HG03521 (cell line): ENCODE results near the gene SDSL.

Source experiments
- ATAC-seq: cut with Tn5 transposase; IDR thresholded peaks from one replicate; pipeline ENCODE4 v1.9.1; 2021; ENCODE audit warnings: mild to moderate bottlenecking, moderate library complexity; ENCODE audit not compliant: unreplicated experiment

SDSL gene

GRCh38 chr12:113445544-113446171 lies 23.5 kb downstream of the SDSL start:
- no peak for ATAC-seq

DNA sequence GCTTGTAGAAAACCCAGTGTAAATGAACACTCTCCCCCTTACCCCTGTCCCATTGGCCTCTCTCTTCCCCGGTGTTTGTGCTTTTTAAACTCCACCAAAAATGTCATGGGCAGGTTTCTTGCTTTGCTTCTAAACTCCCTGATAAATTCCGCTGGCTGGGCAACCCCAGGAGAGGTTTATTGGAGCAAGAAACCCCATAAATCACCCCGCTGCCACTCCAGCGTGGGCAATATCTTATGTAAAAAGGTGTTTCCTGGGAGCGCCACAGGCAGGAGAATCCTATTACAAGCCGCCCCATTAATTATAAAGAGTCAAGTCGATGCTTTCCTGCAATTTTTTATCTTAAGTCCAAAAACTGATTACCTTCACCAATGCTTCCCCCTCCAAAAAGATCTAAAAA lies 26.7 kb downstream of the SDSL start:
- no peak for ATAC-seq

DNA sequence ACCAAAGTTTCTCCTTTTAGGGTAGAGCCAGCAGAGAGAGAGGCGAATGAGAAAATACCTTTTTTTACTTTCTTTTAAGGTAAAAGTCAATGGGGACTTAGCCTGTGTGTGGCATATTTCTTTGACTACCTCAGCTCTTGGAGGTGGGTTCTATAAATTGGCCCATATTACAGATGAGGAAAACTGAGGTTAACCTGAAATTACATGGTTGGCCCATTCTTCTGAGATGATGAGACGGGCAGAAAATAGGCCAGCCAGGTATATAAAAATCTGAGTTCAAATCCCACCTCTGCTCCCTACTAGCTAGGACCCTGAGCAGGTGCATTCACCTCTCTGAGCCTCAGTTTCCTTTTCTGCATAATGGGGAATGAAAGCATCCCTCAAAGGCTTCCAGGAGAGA lies 27.1 kb downstream of the SDSL start:
- ATAC-seq = no peak

- ATAC-seq = no peak
These were observed 27.7 kb downstream of the SDSL start for GRCh38 chr12:113449839-113450238.

DNA sequence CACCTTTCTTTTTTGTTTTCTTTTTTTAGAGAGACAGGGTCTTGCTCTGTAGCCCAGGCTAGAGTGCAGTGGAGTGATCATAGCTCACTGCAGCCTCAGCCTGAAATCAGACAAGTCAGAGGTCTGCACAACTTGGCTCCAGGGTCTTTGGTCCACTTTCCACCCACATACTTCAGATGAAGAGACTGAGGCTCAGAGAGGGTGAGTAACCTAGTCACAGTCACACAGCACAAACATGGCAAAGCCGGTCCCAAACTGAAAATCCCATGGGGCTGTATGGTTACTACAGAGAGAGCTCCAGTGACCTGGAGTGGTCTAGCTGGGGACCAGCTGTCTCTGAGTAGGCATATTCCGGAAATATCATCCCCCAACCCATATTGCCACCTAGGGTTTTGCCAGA lies 30.3 kb downstream of the SDSL start:
- ATAC-seq = no peak

DNA sequence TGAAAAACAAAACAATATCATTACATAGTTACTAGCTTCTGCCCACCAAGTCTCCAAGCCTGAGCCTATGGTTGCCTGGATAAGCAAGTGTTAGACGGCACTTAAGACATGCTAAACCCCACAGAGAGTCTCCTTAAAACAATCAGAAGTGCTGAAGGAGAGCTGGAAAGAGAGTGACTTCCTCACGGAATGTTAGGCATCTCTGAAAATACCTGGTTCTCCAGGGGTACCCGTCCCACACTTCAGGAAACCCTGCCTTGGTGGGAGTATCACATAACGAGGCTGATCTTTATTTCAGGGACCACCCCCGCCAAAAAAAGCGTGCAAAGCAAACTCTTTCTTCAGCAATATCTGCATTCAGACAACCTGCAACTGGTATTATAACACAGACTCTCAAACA lies 31.1 kb downstream of the SDSL start:
- no peak for ATAC-seq

GRCh38 chr12:113456199-113456598 lies 34.0 kb downstream of the SDSL start:
- no peak for ATAC-seq

GRCh38 chr12:113456761-113457160 lies 34.6 kb downstream of the SDSL start:
- ATAC-seq = no peak

- ATAC-seq = no peak
These were observed 35.0 kb downstream of the SDSL start for GRCh38 chr12:113457185-113457584.

- no peak for ATAC-seq
These were observed 35.5 kb downstream of the SDSL start for GRCh38 chr12:113457710-113458109.

DNA sequence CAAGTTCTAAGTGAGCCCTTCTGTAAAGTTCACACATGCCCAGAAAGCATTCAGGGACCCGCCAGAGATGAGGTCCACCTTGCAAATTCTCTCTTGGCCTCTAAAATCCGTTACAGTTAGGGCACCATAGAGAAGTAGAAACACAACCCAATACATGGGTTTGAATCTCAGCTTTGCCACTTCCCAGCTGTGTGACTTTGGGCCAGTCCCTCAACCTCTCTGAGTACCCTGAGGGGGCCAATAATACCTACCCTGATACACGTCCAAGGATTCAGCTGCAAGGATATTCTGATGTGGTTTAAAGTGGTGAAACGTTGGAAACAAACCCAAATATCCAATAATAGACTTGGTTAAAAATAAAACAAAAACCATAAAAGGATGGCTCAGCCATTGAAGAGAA lies 37.8 kb downstream of the SDSL start:
- no peak for ATAC-seq

DNA sequence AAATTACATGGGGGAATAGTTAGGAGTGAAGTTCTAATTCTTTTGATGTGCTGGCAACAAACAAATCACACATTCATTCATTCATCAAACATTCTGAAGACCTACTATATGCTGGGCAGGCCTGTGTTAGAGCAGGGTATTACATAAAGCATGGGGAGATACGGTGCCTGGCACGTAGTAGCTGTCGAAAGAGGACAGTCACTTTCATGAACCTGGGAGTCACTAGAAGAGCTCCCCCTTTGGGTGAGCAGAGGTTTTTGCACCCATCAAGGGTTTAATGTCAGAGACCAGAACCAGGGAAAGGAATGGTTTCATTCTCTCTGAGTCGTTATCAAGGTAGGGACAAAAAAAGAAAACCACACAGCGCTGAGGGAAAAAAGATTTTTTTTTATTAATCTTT lies 39.5 kb downstream of the SDSL start:
- ATAC-seq = no peak

- no peak for ATAC-seq
These were observed 40.1 kb downstream of the SDSL start for GRCh38 chr12:113462117-113462774.

GRCh38 chr12:113462998-113463745 lies 41.0 kb downstream of the SDSL start:
- ATAC-seq = no peak

DNA sequence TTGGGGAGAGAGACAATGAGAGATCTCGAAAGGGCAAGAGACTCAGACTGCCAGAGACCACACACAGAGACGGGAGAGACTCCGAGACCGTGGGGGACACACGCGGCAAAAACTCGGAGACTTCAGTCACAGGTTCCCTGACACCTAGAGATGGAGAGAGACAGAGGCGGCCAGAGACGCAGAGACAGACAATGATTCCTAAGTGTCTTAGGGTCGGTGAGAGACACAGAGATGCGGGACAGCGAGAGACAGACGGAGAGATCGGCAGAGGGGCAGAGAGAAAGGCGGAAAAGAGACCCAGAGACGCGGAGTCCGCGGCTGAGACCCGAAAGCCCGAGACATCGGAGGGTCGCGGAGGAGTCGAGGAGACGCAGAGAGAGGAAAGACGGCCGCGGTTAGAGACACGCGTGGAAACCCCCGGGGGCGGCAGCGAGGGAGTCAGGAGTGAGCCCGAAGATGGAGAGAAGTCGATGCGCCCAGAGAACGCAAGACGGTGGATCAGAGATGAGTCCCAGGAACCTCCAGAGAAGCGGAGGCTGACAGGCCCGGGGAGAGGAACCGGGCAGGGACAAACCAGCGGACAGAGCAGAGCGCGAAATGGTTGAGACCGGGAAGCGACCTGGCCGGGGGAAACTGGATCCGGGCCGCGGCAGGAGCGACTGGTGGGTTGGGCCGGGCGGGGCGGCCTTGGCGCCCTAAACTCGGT lies 41.7 kb downstream of the SDSL start:
- no peak for ATAC-seq

- ATAC-seq = no peak
These were observed 42.2 kb downstream of the SDSL start for GRCh38 chr12:113464452-113464775.

GRCh38 chr12:113464852-113465719 lies 42.9 kb downstream of the SDSL start:
- no peak for ATAC-seq

- ATAC-seq = no peak
These were observed 43.8 kb downstream of the SDSL start for GRCh38 chr12:113465808-113466453.

- no peak for ATAC-seq
These were observed 44.4 kb downstream of the SDSL start for GRCh38 chr12:113466454-113467141.

DNA sequence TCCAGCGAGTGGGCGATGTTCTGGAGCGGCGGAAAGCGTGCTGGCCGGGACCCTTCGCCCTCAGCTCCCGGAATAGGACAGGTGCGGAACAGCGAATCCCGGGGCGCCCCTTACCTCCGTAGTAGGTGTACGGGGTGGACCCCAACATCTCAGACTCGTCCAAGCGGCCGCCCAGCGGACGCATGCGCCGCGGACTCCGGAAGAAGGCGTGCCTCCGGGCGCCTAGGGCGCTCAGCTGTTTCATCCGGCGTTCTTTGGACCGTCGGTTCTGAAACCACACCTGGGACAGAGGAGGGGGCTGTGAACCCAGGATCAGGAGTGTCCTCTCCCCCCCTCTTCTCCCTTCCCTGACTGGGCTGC lies 44.9 kb downstream of the SDSL start:
- no peak for ATAC-seq
